K562 (cell line): ENCODE data around the gene FAF2. TPM values are rescaled to one million over a fixed set of nuclear protein-coding genes. Genes with fewer than 3 reads are reported as not detected.
A peak's percentile ranks its signal among the peaks of the same experiment; 100 is the strongest.

Experiments
- ARID1B ChIP-seq: fragments of 450-650 bp; IDR thresholded peaks from 2 replicates; pipeline ENCODE4 v1.6.1; 2016; ENCODE audit warnings: antibody characterized with exemption, mild to moderate bottlenecking, inconsistent platforms
- ARID2 ChIP-seq: fragments of 450-650 bp; IDR thresholded peaks from 2 replicates; pipeline ENCODE4 v1.6.1; 2017; ENCODE audit warnings: antibody characterized with exemption, mild to moderate bottlenecking
- ATF4 ChIP-seq: fragments of 450-650 bp; formaldehyde crosslinking; IDR thresholded peaks from 2 replicates; pipeline ENCODE4 v1.4.0; 2022; ENCODE audit warnings: mild to moderate bottlenecking, moderate library complexity
- CSDE1 ChIP-seq, 2 experiments: fragments of 450-650 bp; IDR thresholded peaks; 2 replicates each; pipeline ENCODE4 v1.6.1; 2016; ENCODE audit warnings: mild to moderate bottlenecking in 1 of 2
- ETS2 ChIP-seq: IDR thresholded peaks from 2 replicates; pipeline ENCODE4 v1.6.1; 2016; ENCODE audit warnings: borderline replicate concordance, missing genetic modification characterization, mild to moderate bottlenecking, moderate library complexity, missing compliant biosample characterization; ENCODE audit not compliant: poor library complexity, severe bottlenecking
- FOXJ2 ChIP-seq: fragments of 200-800 bp; sonication (Bioruptor generic); IDR thresholded peaks from 2 replicates; pipeline ENCODE4 v1.6.1; 2016; ENCODE audit warnings: missing genetic modification characterization, missing compliant biosample characterization
- HCFC1 ChIP-seq: IDR thresholded peaks from 2 replicates; pipeline ENCODE4 v1.6.1; 2012; ENCODE audit warnings: low read depth, low read length, improper control_type of control experiment
- HDAC2 ChIP-seq: fragments of 450-650 bp; IDR thresholded peaks from 2 replicates; pipeline ENCODE4 v1.6.1; 2016; ENCODE audit warnings: mild to moderate bottlenecking
- HNRNPK ChIP-seq: fragments of 200-400 bp; formaldehyde crosslinking; IDR thresholded peaks from one replicate; pipeline ENCODE4 v1.6.1; 2018; ENCODE audit warnings: mild to moderate bottlenecking, low read depth, low read length; ENCODE audit not compliant: poor library complexity, severe bottlenecking
- MCM7 ChIP-seq, 2 experiments: fragments of 450-650 bp; IDR thresholded peaks; 2 replicates each; pipeline ENCODE4 v1.6.1; 2016 to 2018
- MYC ChIP-seq, 2 experiments: fragments of 250-450 bp in 1 of 2; sonication (Bioruptor Pico) in 1 of 2; IDR thresholded peaks; 2 replicates each; pipeline versions ENCODE4 v1.5.1 to v1.6.1; 2012 to 2021; ENCODE audit warnings: low read depth in 2 of 2, borderline replicate concordance in 1 of 2, improper control_type of control experiment in 1 of 2, low read length in 1 of 2, mild to moderate bottlenecking in 1 of 2, moderate library complexity in 1 of 2
- TAF15 ChIP-seq: fragments of 200-400 bp; formaldehyde crosslinking; IDR thresholded peaks from 2 replicates; pipeline ENCODE4 v1.6.1; 2017; ENCODE audit warnings: mild to moderate bottlenecking, low read depth, low read length, moderate library complexity
- THRAP3 ChIP-seq: fragments of 450-650 bp; IDR thresholded peaks from 2 replicates; pipeline ENCODE4 v1.6.1; 2016; ENCODE audit warnings: mild to moderate bottlenecking, inconsistent platforms, borderline replicate concordance
- TRIM25 ChIP-seq: fragments of 450-650 bp; IDR thresholded peaks from 2 replicates; pipeline ENCODE4 v1.7.0; 2016; ENCODE audit warnings: borderline replicate concordance
- ZBTB8A ChIP-seq: fragments of 450-650 bp; IDR thresholded peaks from 2 replicates; pipeline ENCODE4 v1.6.1; 2018; ENCODE audit warnings: mild to moderate bottlenecking, moderate library complexity; ENCODE audit not compliant: partially characterized antibody
- ZNF175 ChIP-seq: fragments of 200-800 bp; sonication (Bioruptor generic); IDR thresholded peaks from 2 replicates; pipeline ENCODE4 v1.6.1; 2016; ENCODE audit warnings: low read depth, mild to moderate bottlenecking, missing genetic modification characterization, missing compliant biosample characterization
- ZNF282 ChIP-seq: sonication (generic); formaldehyde crosslinking; IDR thresholded peaks from 2 replicates; pipeline ENCODE4 v1.8.1; 2023; ENCODE audit warnings: missing genetic modification reagents
- ZSCAN29 ChIP-seq: fragments of 450-650 bp; IDR thresholded peaks from 2 replicates; pipeline ENCODE4 v1.6.1; 2017
- polyA plus RNA-seq, 8 experiments: library from polyadenylated mRNA; depleted of rRNA in 4 of 8; stranded (reverse) in 5 of 8; unstranded in 3 of 8; fragments of >200 nt; fragmentation: Nextera tagmentation in 2 of 8; fragmentation: Illumina TruSeq in 1 of 8; extraction: Ambion mirVana in 2 of 8; extraction: Trizol in 1 of 8; gene quantifications; 2 replicates each; pipeline versions ENCODE4 v1.2.1 to v1.2.3, GENCODE V29; 2011 to 2014; ENCODE audit warnings: inconsistent platforms in 1 of 8, missing spikeins in 1 of 8
- total RNA-seq, 7 experiments: library from RNA; depleted of rRNA in 6 of 7; stranded (reverse); fragments of >200 nt in 6 of 7; fragmentation: Illumina TruSeq in 2 of 7; extraction: Trizol in 2 of 7; gene quantifications; 2 replicates each; pipeline versions ENCODE4 v1.2.1 to v1.2.3, GENCODE V29; 2011 to 2021; ENCODE audit warnings: low replicate concordance in 1 of 7
- TF ChIP-seq, protein P1 (sequence below), 2 experiments: fragments of 450-650 bp in 1 of 2; sonication (generic) in 1 of 2; formaldehyde crosslinking in 1 of 2; IDR thresholded peaks in 1 of 2; conservative IDR thresholded peaks in 1 of 2; 2 replicates each; pipeline versions ENCODE4 v1.6.1 to v1.8.1; 2016 to 2023; ENCODE audit warnings: mild to moderate bottlenecking in 2 of 2, moderate library complexity in 2 of 2, inconsistent platforms in 1 of 2, missing genetic modification reagents in 1 of 2
- TF ChIP-seq, protein P2 (sequence below): fragments of 450-650 bp; IDR thresholded peaks from 2 replicates; pipeline ENCODE4 v1.6.1; 2016
- TF ChIP-seq, protein P3 (sequence below): sonication (generic); formaldehyde crosslinking; IDR thresholded peaks from 2 replicates; pipeline ENCODE4 v1.8.0; 2022; ENCODE audit warnings: mild to moderate bottlenecking, missing genetic modification reagents

The FAF2 gene
- total and polyA plus RNA-seq, 9 of the 15 experiments (the other 6 are each of a cell fraction or from before 2014, with no cell fraction given) = 25.0 to 44.6 (median 36.1) TPM

GRCh38 chr5:176536902-176537553 is 88.8 kb downstream of the FAF2 start, which contains the start of gene RNF44 (continued):
- TF ChIP-seq MCM7 (IDR thresholded peaks at IDR 0.05) = no peak
- TF ChIP-seq TAF15 = no peak
- no peak for TF ChIP-seq HNRNPK
- TF ChIP-seq TRIM25 = no peak
- peak; percentile 30; the same call in 1 of the 2 replicates for TF ChIP-seq HCFC1
- TF ChIP-seq ZNF282 (CRISPR knock-in tag) = no peak
- TF ChIP-seq, protein P1, sequence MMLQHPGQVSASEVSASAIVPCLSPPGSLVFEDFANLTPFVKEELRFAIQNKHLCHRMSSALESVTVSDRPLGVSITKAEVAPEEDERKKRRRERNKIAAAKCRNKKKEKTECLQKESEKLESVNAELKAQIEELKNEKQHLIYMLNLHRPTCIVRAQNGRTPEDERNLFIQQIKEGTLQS (IDR thresholded peaks at IDR 0.05) = no peak
- TF ChIP-seq, protein P1 (CRISPR knock-in tag; conservative IDR thresholded peaks at IDR 0.05) = no peak
- TF ChIP-seq HDAC2 = no peak
- TF ChIP-seq FOXJ2 (tag) = no peak
- TF ChIP-seq ZBTB8A = no peak
- TF ChIP-seq, protein P2, sequence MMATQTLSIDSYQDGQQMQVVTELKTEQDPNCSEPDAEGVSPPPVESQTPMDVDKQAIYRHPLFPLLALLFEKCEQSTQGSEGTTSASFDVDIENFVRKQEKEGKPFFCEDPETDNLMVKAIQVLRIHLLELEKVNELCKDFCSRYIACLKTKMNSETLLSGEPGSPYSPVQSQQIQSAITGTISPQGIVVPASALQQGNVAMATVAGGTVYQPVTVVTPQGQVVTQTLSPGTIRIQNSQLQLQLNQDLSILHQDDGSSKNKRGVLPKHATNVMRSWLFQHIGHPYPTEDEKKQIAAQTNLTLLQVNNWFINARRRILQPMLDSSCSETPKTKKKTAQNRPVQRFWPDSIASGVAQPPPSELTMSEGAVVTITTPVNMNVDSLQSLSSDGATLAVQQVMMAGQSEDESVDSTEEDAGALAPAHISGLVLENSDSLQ = peak; percentile 59
- TF ChIP-seq MYC (IDR thresholded peaks at IDR 0.05; ENCODE audit: low read depth, low read length) = peak; percentile 69
- TF ChIP-seq MYC (CRISPR knock-in tag; IDR thresholded peaks at IDR 0.05; ENCODE audit: borderline replicate concordance, low read depth) = no peak
- no peak for TF ChIP-seq ETS2 (tag)
- TF ChIP-seq ARID2 = no peak
- no peak for TF ChIP-seq ZSCAN29
- TF ChIP-seq THRAP3 = no peak
- TF ChIP-seq, protein P3, sequence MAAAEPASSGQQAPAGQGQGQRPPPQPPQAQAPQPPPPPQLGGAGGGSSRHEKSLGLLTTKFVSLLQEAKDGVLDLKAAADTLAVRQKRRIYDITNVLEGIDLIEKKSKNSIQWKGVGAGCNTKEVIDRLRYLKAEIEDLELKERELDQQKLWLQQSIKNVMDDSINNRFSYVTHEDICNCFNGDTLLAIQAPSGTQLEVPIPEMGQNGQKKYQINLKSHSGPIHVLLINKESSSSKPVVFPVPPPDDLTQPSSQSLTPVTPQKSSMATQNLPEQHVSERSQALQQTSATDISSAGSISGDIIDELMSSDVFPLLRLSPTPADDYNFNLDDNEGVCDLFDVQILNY (CRISPR knock-in tag) = no peak
- TF ChIP-seq ARID1B = no peak
- no peak for TF ChIP-seq CSDE1 (IDR thresholded peaks at IDR 0.05)
- 0 out of 2 replicates have a peak, but pooled peaks have one; percentile 32 for TF ChIP-seq ATF4 (CRISPR knock-in tag)
- TF ChIP-seq ZNF175 = no peak
